HL-60 (cell line): Measurements from ENCODE around the gene ZBTB40.

ENCODE experiments used
- DNase-seq, 2 experiments: peaks; one replicate each; pipeline ENCODE4 v3.0.0-alpha.2; 2010 to 2020; ENCODE audit warnings: low read depth in 1 of 2, low spot score in 1 of 2
- H3K27ac ChIP-seq: fragments of 250-450 bp; sonication (Bioruptor Pico); replicated peaks from 2 replicates; pipeline ENCODE4 v1.5.1; 2020; ENCODE audit warnings: mild to moderate bottlenecking, moderate library complexity
- H3K27me3 ChIP-seq: fragments of 250-450 bp; sonication (Bioruptor Pico); 2 replicates; pipeline ENCODE4 v1.5.1; 2021; ENCODE audit warnings: mild to moderate bottlenecking, moderate library complexity; ENCODE audit not compliant: insufficient read depth, poor library complexity, severe bottlenecking
- H3K4me3 ChIP-seq: replicated peaks from 2 replicates; pipeline ENCODE4 v1.5.1; 2011; ENCODE audit warnings: mild to moderate bottlenecking, control low read depth, low read length; ENCODE audit not compliant: insufficient read depth
- GABPA ChIP-seq: IDR thresholded peaks from 2 replicates; pipeline ENCODE4 v1.6.1; 2012; ENCODE audit warnings: low read depth
- POLR2AphosphoS5 ChIP-seq: IDR thresholded peaks from 2 replicates; pipeline ENCODE4 v1.6.1; 2012; ENCODE audit warnings: low read depth
- SPI1 ChIP-seq: IDR thresholded peaks from 2 replicates; pipeline ENCODE4 v1.6.1; 2012; ENCODE audit warnings: low read depth, mild to moderate bottlenecking, borderline replicate concordance
- TF ChIP-seq, protein P1 (sequence below): IDR thresholded peaks from 2 replicates; pipeline ENCODE4 v1.6.1; 2012; ENCODE audit warnings: low read depth; ENCODE audit not compliant: insufficient replicate concordance
- TF ChIP-seq, protein P2 (sequence below): IDR thresholded peaks from one replicate; pipeline ENCODE4 v1.5.1; 2011; ENCODE audit warnings: low read length, control low read depth, inconsistent platforms; ENCODE audit not compliant: insufficient read depth

The ZBTB40 gene

DNA sequence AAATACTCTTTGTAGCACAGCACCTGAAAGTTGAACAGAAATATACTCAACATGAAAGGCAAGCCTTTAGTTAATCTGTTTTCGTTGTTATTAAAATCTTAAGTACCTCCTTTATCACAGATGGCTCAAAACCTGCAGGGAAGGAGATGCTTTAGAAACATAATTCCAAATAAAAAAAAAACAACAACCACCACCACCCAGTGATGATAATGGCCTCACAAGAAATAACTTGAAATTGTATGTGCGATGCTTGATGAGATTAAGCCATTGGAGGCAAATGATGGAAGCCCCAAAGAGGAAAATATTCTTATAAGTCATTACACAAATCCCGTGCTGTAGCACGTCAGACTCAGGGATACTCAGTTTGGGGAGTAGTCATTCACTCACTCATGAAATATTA lies 24.9 kb upstream of the ZBTB40 start:
- Histone ChIP-seq H3K4me3 (no peak overlapping the region), H3K27ac (no peak overlapping the region), H3K27me3 (no peaks in the 10 kb centered on the region)
- TF ChIP-seq, protein P1, sequence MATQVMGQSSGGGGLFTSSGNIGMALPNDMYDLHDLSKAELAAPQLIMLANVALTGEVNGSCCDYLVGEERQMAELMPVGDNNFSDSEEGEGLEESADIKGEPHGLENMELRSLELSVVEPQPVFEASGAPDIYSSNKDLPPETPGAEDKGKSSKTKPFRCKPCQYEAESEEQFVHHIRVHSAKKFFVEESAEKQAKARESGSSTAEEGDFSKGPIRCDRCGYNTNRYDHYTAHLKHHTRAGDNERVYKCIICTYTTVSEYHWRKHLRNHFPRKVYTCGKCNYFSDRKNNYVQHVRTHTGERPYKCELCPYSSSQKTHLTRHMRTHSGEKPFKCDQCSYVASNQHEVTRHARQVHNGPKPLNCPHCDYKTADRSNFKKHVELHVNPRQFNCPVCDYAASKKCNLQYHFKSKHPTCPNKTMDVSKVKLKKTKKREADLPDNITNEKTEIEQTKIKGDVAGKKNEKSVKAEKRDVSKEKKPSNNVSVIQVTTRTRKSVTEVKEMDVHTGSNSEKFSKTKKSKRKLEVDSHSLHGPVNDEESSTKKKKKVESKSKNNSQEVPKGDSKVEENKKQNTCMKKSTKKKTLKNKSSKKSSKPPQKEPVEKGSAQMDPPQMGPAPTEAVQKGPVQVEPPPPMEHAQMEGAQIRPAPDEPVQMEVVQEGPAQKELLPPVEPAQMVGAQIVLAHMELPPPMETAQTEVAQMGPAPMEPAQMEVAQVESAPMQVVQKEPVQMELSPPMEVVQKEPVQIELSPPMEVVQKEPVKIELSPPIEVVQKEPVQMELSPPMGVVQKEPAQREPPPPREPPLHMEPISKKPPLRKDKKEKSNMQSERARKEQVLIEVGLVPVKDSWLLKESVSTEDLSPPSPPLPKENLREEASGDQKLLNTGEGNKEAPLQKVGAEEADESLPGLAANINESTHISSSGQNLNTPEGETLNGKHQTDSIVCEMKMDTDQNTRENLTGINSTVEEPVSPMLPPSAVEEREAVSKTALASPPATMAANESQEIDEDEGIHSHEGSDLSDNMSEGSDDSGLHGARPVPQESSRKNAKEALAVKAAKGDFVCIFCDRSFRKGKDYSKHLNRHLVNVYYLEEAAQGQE: no peak
- TF ChIP-seq SPI1: no peak
- TF ChIP-seq, protein P2, sequence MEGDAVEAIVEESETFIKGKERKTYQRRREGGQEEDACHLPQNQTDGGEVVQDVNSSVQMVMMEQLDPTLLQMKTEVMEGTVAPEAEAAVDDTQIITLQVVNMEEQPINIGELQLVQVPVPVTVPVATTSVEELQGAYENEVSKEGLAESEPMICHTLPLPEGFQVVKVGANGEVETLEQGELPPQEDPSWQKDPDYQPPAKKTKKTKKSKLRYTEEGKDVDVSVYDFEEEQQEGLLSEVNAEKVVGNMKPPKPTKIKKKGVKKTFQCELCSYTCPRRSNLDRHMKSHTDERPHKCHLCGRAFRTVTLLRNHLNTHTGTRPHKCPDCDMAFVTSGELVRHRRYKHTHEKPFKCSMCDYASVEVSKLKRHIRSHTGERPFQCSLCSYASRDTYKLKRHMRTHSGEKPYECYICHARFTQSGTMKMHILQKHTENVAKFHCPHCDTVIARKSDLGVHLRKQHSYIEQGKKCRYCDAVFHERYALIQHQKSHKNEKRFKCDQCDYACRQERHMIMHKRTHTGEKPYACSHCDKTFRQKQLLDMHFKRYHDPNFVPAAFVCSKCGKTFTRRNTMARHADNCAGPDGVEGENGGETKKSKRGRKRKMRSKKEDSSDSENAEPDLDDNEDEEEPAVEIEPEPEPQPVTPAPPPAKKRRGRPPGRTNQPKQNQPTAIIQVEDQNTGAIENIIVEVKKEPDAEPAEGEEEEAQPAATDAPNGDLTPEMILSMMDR: no peak
- no peak for TF ChIP-seq POLR2AphosphoS5
- no peak for TF ChIP-seq GABPA
- no peak for DNase-seq

DNA sequence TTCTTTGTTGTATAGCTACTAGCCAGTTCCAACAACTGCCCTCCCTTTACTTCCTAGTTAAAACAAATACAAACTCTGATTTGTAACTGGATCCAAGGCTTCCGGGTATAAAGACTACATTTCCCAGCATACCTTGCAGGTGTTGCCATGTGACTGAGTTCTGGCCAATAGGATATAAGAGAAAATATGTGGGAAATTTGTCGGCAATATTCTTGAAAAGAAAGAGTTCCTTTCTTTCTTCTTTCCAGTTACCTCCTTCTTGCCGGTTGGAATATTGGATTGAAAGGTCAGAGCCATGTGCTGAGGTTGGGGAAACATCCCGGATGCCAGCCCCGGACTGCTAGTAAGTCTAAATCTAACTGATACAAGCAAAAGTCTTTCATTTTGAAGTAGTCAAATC lies 23.0 kb upstream of the ZBTB40 start:
- no peaks in the 10 kb centered on the region for H3K27me3 ChIP-seq
- TF ChIP-seq, protein P2: no peak
- no peak for TF ChIP-seq SPI1
- no peak for TF ChIP-seq GABPA
- no peak for TF ChIP-seq POLR2AphosphoS5
- TF ChIP-seq, protein P1: no peak
- H3K27ac ChIP-seq: peak overlapping the region; percentile 46
- peak; percentile 30 to 63 for DNase-seq
- peak overlapping the region; percentile 44 for H3K4me3 ChIP-seq

DNA sequence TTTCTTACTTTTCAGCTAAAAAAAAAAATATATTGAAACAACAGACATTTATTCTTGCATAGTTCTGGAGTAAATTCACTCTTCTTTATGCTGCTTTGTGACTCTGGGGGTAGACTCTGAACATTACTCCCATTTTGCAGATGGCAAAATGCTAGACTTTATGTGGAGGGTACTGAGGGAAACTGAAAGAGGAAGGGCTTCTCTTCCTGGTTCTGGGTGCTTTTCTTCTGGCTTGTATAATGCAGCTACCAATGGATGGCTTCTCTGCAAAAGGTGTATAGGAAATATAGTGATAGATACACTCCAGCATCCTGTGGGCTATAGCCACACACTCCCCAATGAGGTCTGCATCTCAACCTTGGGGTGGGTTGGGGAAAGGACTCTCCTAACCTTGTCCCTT lies 19.7 kb upstream of the ZBTB40 start:
- H3K27ac ChIP-seq: no peak overlapping the region
- TF ChIP-seq SPI1: peak; percentile 55; the same call in 1 of the 2 replicates
- no peak for TF ChIP-seq POLR2AphosphoS5
- DNase-seq: no peak
- no peaks in the 10 kb centered on the region for H3K27me3 ChIP-seq
- H3K4me3 ChIP-seq: no peak overlapping the region

DNA sequence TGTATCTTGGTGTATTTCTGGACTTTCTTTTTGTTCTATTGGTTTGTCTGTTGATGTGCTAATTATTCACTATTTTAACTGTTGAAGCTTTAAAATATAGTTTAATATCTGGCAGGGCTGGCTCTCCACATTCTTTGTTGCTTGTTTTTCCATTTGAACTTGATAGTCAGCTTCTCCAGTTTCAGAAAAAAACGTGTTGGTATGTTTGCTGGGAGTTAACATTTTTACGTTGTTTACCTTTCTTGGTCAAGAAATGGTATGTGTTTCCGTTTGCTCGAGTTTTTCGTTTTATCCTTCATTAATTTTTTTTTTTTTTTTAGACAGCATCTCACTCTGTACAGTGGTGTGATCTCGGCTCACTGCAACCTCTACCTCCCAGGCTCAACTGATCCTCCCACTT lies 16.9 kb upstream of the ZBTB40 start:
- Histone ChIP-seq H3K27me3 (no peaks in the 10 kb centered on the region), H3K4me3 (no peak overlapping the region), H3K27ac (no peak overlapping the region)
- DNase-seq: no peak
- TF ChIP-seq GABPA: no peak
- no peak for TF ChIP-seq POLR2AphosphoS5
- TF ChIP-seq, protein P1: no peak
- TF ChIP-seq SPI1: no peak
- TF ChIP-seq, protein P2: no peak
